SU-DHL-6 (cell line): ENCODE results near the gene ALK.

Experiments
- CTCF ChIP-seq: fragments of 200-600 bp; sonication (generic); IDR thresholded peaks from one replicate; pipeline ENCODE4 v1.5.1; 2017; ENCODE audit warnings: antibody characterized with exemption, mild to moderate bottlenecking, low read length, moderate library complexity; ENCODE audit not compliant: insufficient read depth, poor library complexity, severe bottlenecking
- EZH2phosphoT487 ChIP-seq: fragments of 200-600 bp; sonication (generic), shearing (Covaris generic); conservative IDR thresholded peaks from 2 replicates; pipeline ENCODE4 v1.6.1; 2018; ENCODE audit warnings: mild to moderate bottlenecking, antibody characterized with exemption, low read length, moderate library complexity, mixed read lengths

- TF ChIP-seq CTCF (no peak), EZH2phosphoT487 (no peak)
These were observed 418.9 kb downstream of the ALK start for GRCh38 chr2:29502460-29502911.
